SKM-1 treated with dmso at 0.1 percent for 144 hours (cell line): ENCODE measurements around the gene C2orf72.
"Not testable (repeated sequence)": the region's sequence is repeated elsewhere in the genome, so short reads cannot be mapped to it uniquely, and the experiment has no call there.

Source experiments
- DNase-seq: peaks from one replicate; lab custom pipeline; 2025; ENCODE audit not compliant: unreplicated experiment; lab: John Stamatoyannopoulos, UW

The C2orf72 gene

GRCh38 chr2:231013820-231014219 is 23.5 kb upstream of the C2orf72 start:
- DNase-seq: no peak

GRCh38 chr2:231015478-231015877 is 21.8 kb upstream of the C2orf72 start:
- DNase-seq: no peak

- DNase-seq: no peak
Observed at GRCh38 chr2:231015926-231016325, 21.4 kb upstream of the C2orf72 start.

GRCh38 chr2:231016566-231017230 is 20.6 kb upstream of the C2orf72 start:
- no peak for DNase-seq

- no peak for DNase-seq
Observed at GRCh38 chr2:231017231-231017598, 20.1 kb upstream of the C2orf72 start.

- DNase-seq: no peak
Observed at GRCh38 chr2:231018184-231018583, 19.1 kb upstream of the C2orf72 start.

- not testable (repeated sequence) for DNase-seq
Observed at GRCh38 chr2:231025059-231025458, 12.3 kb upstream of the C2orf72 start.

- DNase-seq: no peak
Observed at GRCh38 chr2:231028889-231029288, 8.4 kb upstream of the C2orf72 start.

- no peak for DNase-seq
Observed at GRCh38 chr2:231029563-231029962, 7.8 kb upstream of the C2orf72 start.

GRCh38 chr2:231030725-231031124 is 6.6 kb upstream of the C2orf72 start:
- DNase-seq: no peak

- DNase-seq: no peak
Observed at GRCh38 chr2:231032575-231033140, 4.7 kb upstream of the C2orf72 start.

GRCh38 chr2:231033147-231034132 is 3.9 kb upstream of the C2orf72 start:
- DNase-seq: no peak

- no peak for DNase-seq
Observed at GRCh38 chr2:231034291-231034882, 2.9 kb upstream of the C2orf72 start.

GRCh38 chr2:231036131-231036530 is 1.2 kb upstream of the C2orf72 start:
- no peak for DNase-seq

GRCh38 chr2:231036578-231037106 is 681 bp upstream of the C2orf72 start:
- DNase-seq: no peak

GRCh38 chr2:231037731-231038482 is 584 bp downstream of the C2orf72 start:
- no peak for DNase-seq

- no peak for DNase-seq
Observed at GRCh38 chr2:231038483-231039293, 1.4 kb downstream of the C2orf72 start.

GRCh38 chr2:231039294-231039664 is 2.0 kb downstream of the C2orf72 start:
- no peak for DNase-seq

GRCh38 chr2:231039821-231040364 is 2.6 kb downstream of the C2orf72 start:
- no peak for DNase-seq
